IMR-90 (cell line): ENCODE measurements around the gene RNF144B. TPM values are rescaled to one million over a fixed set of nuclear protein-coding genes. Genes with fewer than 3 reads are reported as not detected.
A peak's percentile ranks its signal among the peaks of the same experiment; 100 is the strongest.

ENCODE experiments used
- ATAC-seq: fragments of 200-7000 bp; cut with Tn5 transposase; 2 replicates; pipeline ENCODE4 v1.9.1; 2020; ENCODE audit warnings: low read depth, mild to moderate bottlenecking, moderate library complexity
- BruUV-seq: library from RNA; stranded (reverse); fragments of 400-500 nt; replicated peaks from 2 replicates; lab custom pipeline; 2021; lab: Mats Ljungman, UMichigan
- CTCF ChIA-PET: fragments of 300-600 bp; formaldehyde crosslinking; extraction: SDS; loops from one replicate; lab custom pipeline; 2021; ENCODE audit warnings: antibody characterized with exemption; lab: Yijun Ruan, JAX
- POLR2A ChIA-PET: fragments of 300-600 bp; sonication (Branson Sonifier 250); formaldehyde crosslinking; loops from one replicate; lab custom pipeline; 2022; ENCODE audit warnings: antibody characterized with exemption; ENCODE audit not compliant: unreplicated experiment; lab: Charles Lee
- DNase-seq: peaks from one replicate; pipeline ENCODE4 v3.0.0; 2013
- H2AFZ ChIP-seq: replicated peaks from 2 replicates; pipeline ENCODE3; 2013; ENCODE audit warnings: low read length, mild to moderate bottlenecking; ENCODE audit not compliant: poor library complexity
- H2AK5ac ChIP-seq: 2 replicates; pipeline ENCODE4 v1.6.1; 2013; ENCODE audit warnings: low read depth, low read length, inconsistent platforms
- H2AK9ac ChIP-seq: replicated peaks from 2 replicates; pipeline ENCODE3; 2013; ENCODE audit warnings: mild to moderate bottlenecking, low read depth, low read length, moderate library complexity; ENCODE audit not compliant: poor library complexity
- H2BK120ac ChIP-seq: 2 replicates; pipeline ENCODE4 v1.6.1; 2013; ENCODE audit warnings: low read depth, low read length, inconsistent platforms
- H2BK15ac ChIP-seq: 3 replicates; pipeline ENCODE4 v1.6.1; 2013; ENCODE audit warnings: low read depth, low read length, inconsistent platforms
- H2BK20ac ChIP-seq: 2 replicates; pipeline ENCODE4 v1.6.1; 2013; ENCODE audit warnings: low read depth, mild to moderate bottlenecking, inconsistent platforms, low read length, moderate library complexity
- H2BK5ac ChIP-seq: 2 replicates; pipeline ENCODE4 v1.6.1; 2013; ENCODE audit warnings: mild to moderate bottlenecking, low read depth, low read length, inconsistent platforms; ENCODE audit not compliant: poor library complexity, severe bottlenecking
- H3K14ac ChIP-seq: replicated peaks from 2 replicates; pipeline ENCODE4 v1.6.1; 2013; ENCODE audit warnings: low read depth, low read length, inconsistent platforms
- H3K18ac ChIP-seq: 2 replicates; pipeline ENCODE4 v1.6.1; 2013; ENCODE audit warnings: low read depth, low read length, control low read depth
- H3K23ac ChIP-seq: 2 replicates; pipeline ENCODE4 v1.6.1; 2013; ENCODE audit warnings: low read depth, low read length, inconsistent platforms
- H3K27ac ChIP-seq: 2 replicates; pipeline ENCODE4 v1.5.1; 2013; ENCODE audit warnings: mild to moderate bottlenecking, control low read depth, low read length; ENCODE audit not compliant: insufficient read depth
- H3K27me3 ChIP-seq: 2 replicates; pipeline ENCODE4 v1.6.1; 2013; ENCODE audit warnings: low read length; ENCODE audit not compliant: control insufficient read depth, insufficient read depth
- H3K36me3 ChIP-seq: 2 replicates; pipeline ENCODE4 v1.6.1; 2013; ENCODE audit warnings: low read length, mixed read lengths; ENCODE audit not compliant: control insufficient read depth, insufficient read depth
- H3K4ac ChIP-seq: 2 replicates; pipeline ENCODE4 v1.6.1; 2013; ENCODE audit warnings: low read depth, low read length, inconsistent platforms
- H3K4me1 ChIP-seq: 2 replicates; pipeline ENCODE4 v1.6.1; 2013; ENCODE audit warnings: low read length, mixed read lengths; ENCODE audit not compliant: control insufficient read depth, insufficient read depth
- H3K4me2 ChIP-seq: 2 replicates; pipeline ENCODE4 v1.6.1; 2013; ENCODE audit warnings: low read depth, mild to moderate bottlenecking, control low read depth, low read length, moderate library complexity
- H3K4me3 ChIP-seq: 2 replicates; pipeline ENCODE4 v1.5.1; 2013; ENCODE audit warnings: low read depth, mild to moderate bottlenecking, control low read depth, low read length, moderate library complexity; ENCODE audit not compliant: insufficient read depth
- H3K56ac ChIP-seq: 2 replicates; pipeline ENCODE4 v1.6.1; 2013; ENCODE audit warnings: low read length, inconsistent platforms; ENCODE audit not compliant: insufficient read depth; ENCODE audit errors: extremely low read depth
- H3K79me1 ChIP-seq, 2 experiments: 2 replicates each; pipeline ENCODE4 v1.6.1; 2013; ENCODE audit warnings: low read length in 2 of 2, inconsistent platforms in 1 of 2, low read depth in 1 of 2
- H3K9ac ChIP-seq: 2 replicates; pipeline ENCODE4 v1.6.1; 2013; ENCODE audit warnings: low read depth, low read length, control low read depth
- H3K9me1 ChIP-seq: 2 replicates; pipeline ENCODE4 v1.6.1; 2013; ENCODE audit warnings: low read length, inconsistent platforms; ENCODE audit not compliant: insufficient read depth
- H3K9me3 ChIP-seq: 2 replicates; pipeline ENCODE4 v1.6.1; 2013; ENCODE audit warnings: low read length; ENCODE audit not compliant: control insufficient read depth, insufficient read depth
- H4K20me1 ChIP-seq: 2 replicates; pipeline ENCODE4 v1.6.1; 2013; ENCODE audit warnings: low read length, inconsistent platforms; ENCODE audit not compliant: insufficient read depth
- H4K5ac ChIP-seq: 2 replicates; pipeline ENCODE4 v1.6.1; 2013; ENCODE audit warnings: mild to moderate bottlenecking, low read depth, low read length, control low read depth
- H4K8ac ChIP-seq, 2 experiments: 2 replicates each; pipeline ENCODE4 v1.6.1; 2013; ENCODE audit warnings: low read depth in 2 of 2, low read length in 2 of 2, control low read depth in 1 of 2, inconsistent platforms in 1 of 2
- H4K91ac ChIP-seq: 2 replicates; pipeline ENCODE4 v1.6.1; 2013; ENCODE audit warnings: low read depth, low read length, inconsistent platforms; ENCODE audit not compliant: insufficient read depth
- BHLHE40 ChIP-seq: fragments of 150-350 bp; IDR thresholded peaks from 2 replicates; pipeline ENCODE4 v1.6.1; 2016; ENCODE audit warnings: mild to moderate bottlenecking, low read depth, low read length
- CEBPB ChIP-seq: IDR thresholded peaks from 2 replicates; pipeline ENCODE4 v1.6.1; 2012; ENCODE audit warnings: low read depth, low read length, improper control_type of control experiment
- CHD1 ChIP-seq: IDR thresholded peaks from 2 replicates; pipeline ENCODE4 v1.6.1; 2012; ENCODE audit warnings: low read depth, low read length, improper control_type of control experiment
- CTCF ChIP-seq: conservative IDR thresholded peaks from 2 replicates; pipeline ENCODE4 v1.5.1; 2012; ENCODE audit warnings: mild to moderate bottlenecking, low read depth, low read length, improper control_type of control experiment
- ELK1 ChIP-seq: fragments of 150-350 bp; IDR thresholded peaks from 2 replicates; pipeline ENCODE4 v1.6.1; 2016; ENCODE audit warnings: low read depth, mild to moderate bottlenecking, low read length, moderate library complexity, borderline replicate concordance
- FOS ChIP-seq: fragments of 150-350 bp; IDR thresholded peaks from 2 replicates; pipeline ENCODE4 v1.6.1; 2016; ENCODE audit warnings: low read depth, low read length
- MAFK ChIP-seq: IDR thresholded peaks from 2 replicates; pipeline ENCODE4 v1.6.1; 2012; ENCODE audit warnings: low read depth, low read length, improper control_type of control experiment
- MXI1 ChIP-seq: IDR thresholded peaks from 2 replicates; pipeline ENCODE4 v1.6.1; 2012; ENCODE audit warnings: low read depth, mild to moderate bottlenecking, low read length, moderate library complexity, borderline replicate concordance
- POLR2A ChIP-seq: IDR thresholded peaks from 2 replicates; pipeline ENCODE4 v1.6.1; 2012; ENCODE audit warnings: mild to moderate bottlenecking, low read depth, low read length
- RCOR1 ChIP-seq: IDR thresholded peaks from 2 replicates; pipeline ENCODE4 v1.6.1; 2012; ENCODE audit warnings: mild to moderate bottlenecking, low read length, improper control_type of control experiment; ENCODE audit not compliant: insufficient replicate concordance
- RFX5 ChIP-seq: IDR thresholded peaks from 2 replicates; pipeline ENCODE4 v1.8.0; 2012; ENCODE audit warnings: low read depth, mild to moderate bottlenecking, low read length, moderate library complexity
- SMC3 ChIP-seq: fragments of 150-350 bp; IDR thresholded peaks from 2 replicates; pipeline ENCODE4 v1.6.1; 2016; ENCODE audit warnings: low read depth, mild to moderate bottlenecking, antibody characterized with exemption, low read length, moderate library complexity
- USF2 ChIP-seq: fragments of 150-350 bp; IDR thresholded peaks from 2 replicates; pipeline ENCODE4 v1.6.1; 2017; ENCODE audit warnings: mild to moderate bottlenecking, antibody characterized with exemption, low read length, low read depth
- WGBS, 2 experiments: methylation state at CpG; one replicate each; pipeline versions ENCODE4 v1.1.5 to v1.1.7; 2013; ENCODE audit warnings: missing lambda C conversion rate in 2 of 2; ENCODE audit not compliant: insufficient read length in 1 of 2; ENCODE audit errors: extremely low coverage in 2 of 2; 5-methylcytosine and 5-hydroxymethylcytosine counted together
- dilution Hi-C: fragments of 300-500 bp; cut with HindIII; formaldehyde crosslinking; loops from one replicate; pipeline ENCODE4 v1.14.3; 2018; ENCODE audit warnings: low sequenced_read_pairs; ENCODE audit not compliant: unreplicated experiment
- in situ Hi-C: fragments of 300-500 bp; cut with MboI; formaldehyde crosslinking; loops from 3 replicates; pipeline ENCODE4 v1.14.3; 2019; ENCODE audit warnings: low sequenced_read_pairs, inconsistent platforms, mixed read lengths
- intact Hi-C: fragments of 100-400 bp; cut with micrococcal nuclease; formaldehyde crosslinking; loops from 2 replicates; pipeline ENCODE4 v1.10.0; 2022
- polyA plus RNA-seq, 3 experiments: library from polyadenylated mRNA; depleted of rRNA; stranded (reverse); fragments of >200 nt; gene quantifications; 2 replicates each; pipeline ENCODE4 v1.2.3, GENCODE V29; 2012; ENCODE audit warnings: low replicate concordance in 1 of 3
- total RNA-seq: library from RNA; depleted of rRNA; stranded (reverse); fragments of >200 nt; gene quantifications from 2 replicates; pipeline ENCODE4 v1.2.3, GENCODE V29; 2012

RNF144B gene
- total and polyA plus RNA-seq, 2 of the 4 experiments (the other 2 are of a cell fraction), result 0.44 to 2.7 TPM

GRCh38 chr6:18444111-18444510 is 57.0 kb downstream of the RNF144B start:
- no peak overlapping the region for H3K4ac ChIP-seq
- H4K91ac ChIP-seq, result no peak overlapping the region
- H2BK120ac ChIP-seq, result no peak overlapping the region
- H2AK9ac ChIP-seq, result no peak overlapping the region
- no peaks in the 10 kb centered on the region for H3K79me1 ChIP-seq
- CTCF ChIA-PET, result no interaction called here
- H3K9me3 ChIP-seq, result no peaks in the 10 kb centered on the region
- TF ChIP-seq ELK1 (no peak), BHLHE40 (no peak), RFX5 (no peak), POLR2A (no peak), SMC3 (no peak), CEBPB (no peak), CTCF (no peak), USF2 (no peak), RCOR1 (no peak), CHD1 (no peak), MXI1 (no peak), MAFK (no peak), FOS (no peak)
- no peak overlapping the region for H3K23ac ChIP-seq
- no peaks in the 10 kb centered on the region for H3K36me3 ChIP-seq
- H2BK20ac ChIP-seq, result no peak overlapping the region
- no peak overlapping the region for H3K56ac ChIP-seq
- in situ Hi-C loops, result no loop called here
- no peaks in the 10 kb centered on the region for H3K9me1 ChIP-seq
- no peak overlapping the region for H2BK15ac ChIP-seq
- no peaks in the 10 kb centered on the region for H3K27me3 ChIP-seq
- H3K18ac ChIP-seq, result no peak overlapping the region
- H3K9ac ChIP-seq, result no peak overlapping the region
- no peak overlapping the region for H3K4me2 ChIP-seq
- no peak overlapping the region for H4K5ac ChIP-seq
- ATAC-seq, result no peak
- no peak overlapping the region for H3K27ac ChIP-seq
- H4K20me1 ChIP-seq, result no peaks in the 10 kb centered on the region
- no CpG with 5 or more reads among the region's 5 CpGs for WGBS, 2 experiments
- POLR2A ChIA-PET, result interaction anchor here (0.5 to 0.6 kb wide), 2 partner anchors 11 to 1747 kb away, joined by 3 to 4 read pairs; no protein-coding TSS in a partner anchor
- no peak overlapping the region for H3K4me3 ChIP-seq
- no peak overlapping the region for H4K8ac ChIP-seq
- no peak overlapping the region for H2BK5ac ChIP-seq
- intact Hi-C loops, result no loop called here
- peak; percentile 8 for DNase-seq
- no peak overlapping the region for H2AK5ac ChIP-seq
- no peaks in the 10 kb centered on the region; the same call in 1 of the 2 replicates for H3K4me1 ChIP-seq
- BruUV-seq, result no TSS peak
- no peak overlapping the region for H2AFZ ChIP-seq
- dilution Hi-C loops, result no loop called here
- no peak overlapping the region for H3K14ac ChIP-seq
